HepG2 (cell line): ENCODE measurements around the gene TRIM72. TPM values are rescaled to one million over a fixed set of nuclear protein-coding genes. Genes with fewer than 3 reads are reported as not detected.

Experiments used
- CBX1 ChIP-seq: IDR thresholded peaks from one replicate; pipeline ENCODE4 v1.6.1; 2016; ENCODE audit warnings: antibody characterized with exemption, low read depth
- GZF1 ChIP-seq: sonication (generic); formaldehyde crosslinking; IDR thresholded peaks from 2 replicates; pipeline ENCODE4 v1.5.1; 2020; ENCODE audit warnings: mild to moderate bottlenecking, missing genetic modification reagents
- HBP1 ChIP-seq: IDR thresholded peaks from 2 replicates; pipeline ENCODE4 v1.6.1; 2016; ENCODE audit warnings: low read depth, control low read depth
- HNF4A ChIP-seq: sonication (generic); formaldehyde crosslinking; IDR thresholded peaks from 2 replicates; pipeline ENCODE4 v1.4.0; 2020; ENCODE audit warnings: missing genetic modification reagents
- MAF1 ChIP-seq: sonication (generic); formaldehyde crosslinking; IDR thresholded peaks from 2 replicates; pipeline ENCODE4 v1.5.0; 2020; ENCODE audit warnings: missing genetic modification reagents, borderline replicate concordance
- MXD1 ChIP-seq: sonication (generic); formaldehyde crosslinking; IDR thresholded peaks from 2 replicates; pipeline ENCODE4 v1.4.0; 2020; ENCODE audit warnings: mild to moderate bottlenecking, missing genetic modification reagents
- TOPORS ChIP-seq: sonication (generic); formaldehyde crosslinking; IDR thresholded peaks from 2 replicates; pipeline ENCODE4 v1.8.0; 2023; ENCODE audit warnings: mild to moderate bottlenecking, missing genetic modification reagents
- UBTF ChIP-seq: sonication (generic); formaldehyde crosslinking; IDR thresholded peaks from 2 replicates; pipeline ENCODE4 v1.4.0; 2020; ENCODE audit warnings: mild to moderate bottlenecking, missing genetic modification reagents
- ZBTB33 ChIP-seq: sonication (generic); formaldehyde crosslinking; IDR thresholded peaks from 2 replicates; pipeline ENCODE4 v1.4.0; 2020; ENCODE audit warnings: missing genetic modification reagents
- ZFP36L2 ChIP-seq: sonication (generic); formaldehyde crosslinking; IDR thresholded peaks from 2 replicates; pipeline ENCODE4 v1.4.0; 2020; ENCODE audit warnings: missing genetic modification reagents
- ZFP62 ChIP-seq: sonication (generic); formaldehyde crosslinking; IDR thresholded peaks from 2 replicates; pipeline ENCODE4 v1.4.0; 2020; ENCODE audit warnings: missing genetic modification reagents
- ZGPAT ChIP-seq: IDR thresholded peaks from 2 replicates; pipeline ENCODE4 v1.6.1; 2016; ENCODE audit warnings: mild to moderate bottlenecking
- ZNF646 ChIP-seq: sonication (generic); formaldehyde crosslinking; IDR thresholded peaks from 2 replicates; pipeline ENCODE4 v1.9.0; 2021; ENCODE audit warnings: mild to moderate bottlenecking, missing genetic modification reagents
- ZNF761 ChIP-seq: sonication (generic); formaldehyde crosslinking; conservative IDR thresholded peaks from 2 replicates; pipeline ENCODE4 v1.4.0; 2020; ENCODE audit warnings: mild to moderate bottlenecking, missing genetic modification reagents
- polyA plus RNA-seq, 8 experiments: library from polyadenylated mRNA; depleted of rRNA in 3 of 8; stranded (reverse) in 7 of 8; unstranded in 1 of 8; fragments of >200 nt; fragmentation: Illumina TruSeq in 4 of 8; extraction: Trizol in 4 of 8; gene quantifications; 2 replicates each; pipeline versions ENCODE4 v1.2.1 to v1.2.3, GENCODE V29; 2011 to 2016; ENCODE audit warnings: low read depth in 4 of 8, missing spikeins in 1 of 8, mixed read lengths in 1 of 8; ENCODE audit not compliant: insufficient read depth in 1 of 8
- total RNA-seq, 5 experiments: library from RNA; depleted of rRNA; stranded (reverse); fragments of >200 nt; fragmentation: Illumina TruSeq; extraction: Trizol; gene quantifications; 2 replicates each; pipeline ENCODE4 v1.2.3, GENCODE V29; 2016; ENCODE audit warnings: low read depth in 1 of 5

The TRIM72 gene
- total and polyA plus RNA-seq, 2 of the 13 experiments (the other 11 are each of a cell fraction or from before 2014, with no cell fraction given), result not detected

- TF ChIP-seq UBTF (peak; percentile 88), ZGPAT (peak; percentile 97), HBP1 (CRISPR knock-in tag) (no peak), MXD1 (CRISPR knock-in tag) (no peak), CBX1 (peak; percentile 99), ZNF646 (CRISPR knock-in tag) (no peak), ZBTB33 (CRISPR knock-in tag) (peak; percentile 34; the same call in 1 of the 2 replicates), TOPORS (peak; percentile 98), MAF1 (peak; percentile 94; the same call in 1 of the 2 replicates), GZF1 (CRISPR knock-in tag) (no peak; the same call in 1 of the 2 replicates), ZNF761 (CRISPR knock-in tag) (peak; percentile 90), ZFP36L2 (peak; percentile 96), HNF4A (CRISPR knock-in tag) (peak; percentile 8; the same call in 1 of the 2 replicates), ZFP62 (CRISPR knock-in tag) (0 out of 2 replicates have a peak, but pooled peaks have one; percentile 50)
Observed at GRCh38 chr16:31179747-31180459, 34.0 kb upstream of the TRIM72 start, which contains the start of gene FUS (continued).
